HG03196 (cell line): ENCODE data around the gene CENPU.
"Not testable (repeated sequence)": the region's sequence is repeated elsewhere in the genome, so short reads cannot be mapped to it uniquely, and the experiment has no call there.

Experiments
- ATAC-seq: cut with Tn5 transposase; IDR thresholded peaks from one replicate; pipeline ENCODE4 v1.9.1; 2021; ENCODE audit not compliant: unreplicated experiment

Gene CENPU, protein sequence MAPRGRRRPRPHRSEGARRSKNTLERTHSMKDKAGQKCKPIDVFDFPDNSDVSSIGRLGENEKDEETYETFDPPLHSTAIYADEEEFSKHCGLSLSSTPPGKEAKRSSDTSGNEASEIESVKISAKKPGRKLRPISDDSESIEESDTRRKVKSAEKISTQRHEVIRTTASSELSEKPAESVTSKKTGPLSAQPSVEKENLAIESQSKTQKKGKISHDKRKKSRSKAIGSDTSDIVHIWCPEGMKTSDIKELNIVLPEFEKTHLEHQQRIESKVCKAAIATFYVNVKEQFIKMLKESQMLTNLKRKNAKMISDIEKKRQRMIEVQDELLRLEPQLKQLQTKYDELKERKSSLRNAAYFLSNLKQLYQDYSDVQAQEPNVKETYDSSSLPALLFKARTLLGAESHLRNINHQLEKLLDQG

DNA sequence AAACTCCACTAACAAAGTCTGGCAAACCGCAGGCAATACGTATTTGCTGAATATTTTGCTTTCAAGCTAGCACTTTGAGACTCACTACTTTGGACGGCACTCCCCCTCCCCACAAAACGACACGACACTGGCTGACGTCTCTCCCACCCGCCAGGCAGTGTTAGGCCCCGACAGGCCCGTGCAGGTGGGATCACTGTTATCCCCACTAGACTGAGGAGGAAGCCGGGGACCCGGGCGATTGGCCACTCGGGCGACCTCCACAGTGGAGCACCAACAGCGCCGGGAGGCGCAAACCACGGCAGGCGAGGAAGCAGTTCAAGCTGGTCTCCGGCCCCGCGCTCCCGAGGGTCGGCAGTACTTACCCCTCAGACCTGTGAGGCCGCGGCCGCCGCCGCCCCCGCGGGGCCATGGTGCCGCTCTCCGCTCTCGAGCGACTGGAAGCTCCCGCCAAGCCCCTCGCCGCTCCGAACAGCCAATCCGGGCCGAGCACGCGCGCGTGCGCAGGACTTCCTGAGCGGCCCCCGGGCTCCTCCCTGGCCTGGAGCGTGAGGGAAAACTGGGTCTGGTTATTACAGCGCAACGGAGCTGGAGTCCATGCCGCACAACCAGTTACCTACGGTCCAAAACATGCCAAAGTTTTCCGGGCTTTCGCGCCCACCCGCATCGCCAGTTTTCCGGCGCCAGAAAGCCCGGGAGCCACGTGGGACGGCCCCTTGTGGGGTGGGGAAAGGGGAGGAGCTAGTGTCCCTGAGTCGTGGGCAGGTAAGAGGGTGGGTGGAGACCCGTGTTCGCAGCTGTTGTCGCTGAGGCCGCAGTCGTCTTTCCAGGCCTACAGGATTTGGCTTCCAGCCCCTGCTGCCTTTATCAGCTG is at the start of gene CENPU:
Gene CENPU (minus strand): TSS at position 443 of the 871 bp plus-strand sequence. CDS start 34 bp downstream, at position 409.
- ATAC-seq = peak; percentile 95

DNA sequence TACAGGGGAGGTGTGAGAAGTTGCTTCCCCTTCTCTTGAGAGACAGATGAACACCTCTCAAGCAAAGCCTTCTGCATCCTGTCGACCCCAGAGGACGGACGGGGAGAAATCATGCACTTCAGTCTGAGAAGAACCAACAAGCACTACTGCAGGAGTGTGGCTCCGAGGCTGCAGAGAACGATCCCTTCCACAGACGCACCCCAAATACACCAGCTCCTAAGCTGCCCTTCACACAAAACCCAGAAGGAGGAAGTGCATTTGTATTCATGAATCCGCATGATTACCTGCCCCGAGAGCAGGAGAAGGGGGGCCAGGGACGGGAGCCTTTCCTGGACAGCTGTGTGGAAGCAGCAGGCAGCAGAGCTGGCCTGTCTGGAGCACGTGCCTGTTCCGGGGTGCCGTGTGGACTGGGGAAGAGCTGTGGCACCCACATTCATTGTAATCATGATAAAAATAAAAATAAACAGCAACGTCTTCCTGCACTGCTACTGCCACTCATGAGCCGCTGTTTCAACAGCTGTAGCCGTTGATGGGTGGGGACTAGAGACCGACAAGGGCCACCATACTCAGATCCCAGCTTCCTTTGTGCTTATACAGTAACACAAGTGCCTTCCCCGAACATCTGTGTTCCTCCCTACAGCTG is 49.0 kb upstream of the CENPU start:
- no peak for ATAC-seq

DNA sequence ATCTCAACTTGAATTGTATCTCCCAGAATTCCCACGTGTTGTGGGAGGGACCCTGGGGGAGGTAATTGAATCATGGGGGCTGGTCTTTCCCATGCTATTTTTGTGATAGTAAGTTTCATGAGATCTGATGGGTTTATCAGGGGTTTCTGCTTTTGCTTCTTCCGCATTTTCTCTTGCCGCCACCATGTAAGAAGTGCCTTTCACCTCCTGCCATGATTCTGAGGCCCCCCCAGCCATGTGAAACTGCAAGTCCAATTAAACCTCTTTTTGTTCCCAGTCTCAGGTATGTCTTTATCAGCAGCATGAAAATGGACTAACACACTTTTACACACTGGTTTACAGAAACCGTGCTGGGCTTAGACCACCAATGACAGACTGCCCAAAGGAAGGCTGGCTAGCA is 45.3 kb upstream of the CENPU start:
- ATAC-seq = not testable (repeated sequence)

DNA sequence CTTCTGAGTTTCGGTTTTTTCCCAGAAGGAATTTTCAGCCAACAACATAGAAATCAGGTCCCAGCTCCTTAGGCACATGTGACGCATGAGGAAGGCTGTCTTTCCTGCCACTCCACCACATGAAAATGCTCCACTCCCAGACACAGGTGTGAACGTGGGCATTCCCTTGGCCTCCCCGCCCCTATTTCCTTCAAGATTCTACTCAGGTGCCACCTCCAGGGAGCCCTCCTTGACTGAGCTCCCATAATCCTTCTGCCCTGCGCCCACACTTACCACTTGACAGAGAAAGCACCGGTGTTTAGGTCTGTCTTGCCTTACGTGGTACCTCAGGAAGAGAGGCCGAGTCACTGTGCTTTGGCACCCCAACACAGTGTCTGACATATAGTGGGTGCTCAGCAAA is 44.4 kb upstream of the CENPU start:
- no peak for ATAC-seq

DNA sequence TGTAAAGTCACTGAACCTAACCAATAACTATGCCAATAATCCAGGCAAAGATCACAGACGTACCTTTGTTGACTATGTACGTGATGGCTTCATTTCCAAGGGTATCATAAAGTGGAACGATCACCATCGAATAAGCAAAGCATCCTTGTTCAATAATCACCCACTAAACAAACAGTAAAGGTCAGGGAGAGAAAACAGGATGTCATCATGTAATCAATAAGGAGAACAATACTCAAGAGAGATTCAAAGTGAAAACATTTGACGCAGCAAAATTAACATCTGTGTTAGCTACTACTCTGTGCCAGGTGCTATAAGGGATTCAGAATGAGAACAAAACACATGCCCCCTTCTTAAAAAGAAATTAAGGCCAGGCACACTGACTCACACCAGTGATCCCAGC is 42.9 kb upstream of the CENPU start:
- no peak for ATAC-seq

DNA sequence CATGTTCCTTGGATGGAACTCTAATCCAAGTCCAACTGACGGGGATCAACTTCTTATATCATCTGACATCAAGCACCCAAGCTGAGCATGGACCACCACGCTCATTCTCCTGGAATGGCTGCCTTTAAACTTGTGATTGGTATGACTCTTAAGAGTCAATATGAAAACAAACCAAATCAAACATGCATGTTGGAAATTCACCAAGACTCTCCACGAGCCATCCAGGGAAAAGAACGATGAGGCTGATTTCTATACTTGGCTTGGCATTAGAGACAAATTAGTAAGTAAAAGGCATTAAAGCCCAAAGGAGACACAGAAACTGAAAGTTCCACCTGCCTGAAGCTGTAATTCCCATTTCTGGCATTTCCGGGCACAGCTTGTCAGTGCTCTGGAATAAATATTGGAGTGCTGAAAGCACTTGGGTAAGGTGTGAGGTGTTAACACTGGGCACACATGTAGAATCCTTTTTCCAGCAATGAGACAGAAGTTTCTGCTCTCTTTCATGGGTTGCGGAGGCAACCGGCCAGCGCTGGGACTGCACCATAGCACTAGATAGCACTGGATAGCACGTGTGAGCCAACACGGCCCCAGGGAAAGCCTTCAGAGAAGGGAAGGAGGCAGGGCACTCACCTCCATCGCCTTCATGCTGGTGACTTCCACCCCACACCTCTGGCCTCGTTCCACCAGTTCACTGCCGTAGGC is 42.1 kb upstream of the CENPU start:
- ATAC-seq = no peak

DNA sequence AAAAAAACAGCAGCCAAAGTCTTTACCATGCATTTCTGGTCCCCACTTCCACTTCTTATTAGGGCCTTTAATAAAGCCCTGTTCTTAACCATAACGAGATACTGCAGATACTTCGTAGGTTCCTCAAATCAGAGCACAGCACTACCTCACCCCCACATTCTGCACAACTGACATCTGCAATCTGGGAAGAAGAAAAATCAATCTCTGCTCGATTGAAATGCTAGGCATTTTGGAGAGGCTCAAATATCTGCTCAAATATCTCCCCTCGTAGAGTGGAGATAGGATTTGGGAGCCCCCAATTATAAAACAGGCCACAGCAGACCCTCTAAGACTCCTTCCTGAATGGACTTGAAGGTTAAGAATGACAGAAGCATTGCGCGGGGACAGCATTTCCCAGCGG is 40.3 kb upstream of the CENPU start:
- ATAC-seq = no peak

DNA sequence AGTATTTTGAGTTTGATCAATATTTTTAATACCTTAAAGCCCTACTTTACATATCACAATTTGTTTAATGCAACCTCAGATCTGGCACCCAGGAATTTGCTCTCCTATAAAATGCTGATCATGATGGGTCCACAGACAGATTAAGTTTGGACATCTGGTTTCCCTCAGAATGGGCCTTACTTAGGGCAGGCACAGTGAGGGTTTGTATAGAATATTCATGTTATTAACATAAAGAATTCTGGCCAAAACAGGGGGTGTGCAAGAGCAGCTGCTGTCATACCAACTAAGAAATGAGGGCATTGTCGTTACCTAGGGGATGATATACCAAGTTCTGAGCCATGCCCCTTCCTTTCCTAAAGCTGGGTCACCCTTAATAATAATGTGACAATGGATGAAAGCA is 37.5 kb upstream of the CENPU start:
- ATAC-seq = no peak

DNA sequence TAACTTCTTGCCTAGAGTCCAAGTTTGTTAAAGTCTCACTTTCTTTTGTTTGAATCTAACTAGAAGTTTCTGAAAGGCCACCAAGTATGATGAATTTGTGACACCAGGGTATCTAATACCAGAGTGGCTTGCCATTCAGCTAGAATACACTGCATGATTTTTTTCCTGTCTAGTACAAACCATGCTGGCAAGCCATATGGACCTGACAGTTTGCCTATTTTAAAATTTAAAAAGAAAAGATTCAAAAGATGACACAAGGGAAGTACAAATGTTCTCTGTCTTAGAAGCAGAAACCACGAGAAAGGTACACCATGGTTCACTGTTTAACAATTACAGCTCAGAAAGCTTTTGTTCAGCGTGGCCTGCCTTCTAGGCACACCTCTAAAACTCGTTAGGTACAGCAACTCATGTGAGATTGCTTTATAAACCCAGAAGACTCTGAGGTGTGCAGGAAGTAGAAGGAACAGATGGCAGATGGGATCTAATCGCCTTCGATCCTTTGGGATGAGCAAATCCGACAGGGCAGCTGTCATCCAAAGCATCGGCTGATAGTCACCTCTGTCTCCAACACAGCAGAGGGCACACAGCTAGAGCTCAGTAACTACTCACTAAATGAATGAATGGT is 35.4 kb upstream of the CENPU start:
- no peak for ATAC-seq

DNA sequence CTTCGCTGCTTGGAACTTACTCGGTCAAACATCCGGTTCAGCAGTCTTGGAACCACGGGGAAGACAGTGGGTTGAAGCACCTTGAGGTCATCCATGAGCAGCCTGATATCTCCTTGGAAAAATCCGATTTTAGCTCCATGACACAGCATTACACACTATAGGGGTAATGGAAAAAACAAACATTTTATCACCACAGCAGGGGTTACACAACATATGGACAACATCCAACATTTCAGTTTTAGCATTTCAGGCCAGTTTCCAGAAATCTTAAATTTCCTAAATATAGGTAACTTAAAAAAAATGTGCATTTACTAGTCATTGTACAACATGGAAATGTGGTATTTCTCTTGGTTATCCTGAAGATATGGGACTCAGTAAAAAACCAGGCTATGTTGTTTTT is 34.4 kb upstream of the CENPU start:
- ATAC-seq = no peak

DNA sequence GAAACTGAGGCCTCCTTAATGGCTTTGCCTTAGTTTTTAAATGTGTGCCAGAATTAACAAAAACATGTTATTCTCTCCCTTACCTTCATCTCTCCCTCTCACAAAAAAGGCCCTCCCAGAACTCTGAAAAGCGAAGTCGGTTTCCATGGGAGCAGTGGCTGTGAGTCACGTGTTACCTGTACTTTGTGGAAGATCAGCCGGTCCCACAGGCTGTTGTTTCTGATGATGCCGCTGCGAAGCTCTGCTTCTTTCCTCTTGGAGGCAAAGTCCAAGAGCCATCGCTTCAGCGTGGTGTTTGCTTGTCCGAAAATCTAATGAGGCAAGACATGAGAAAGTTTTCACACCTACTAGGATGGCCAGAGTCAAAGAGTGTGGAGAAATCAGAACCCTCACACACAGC is 32.5 kb upstream of the CENPU start:
- no peak for ATAC-seq

DNA sequence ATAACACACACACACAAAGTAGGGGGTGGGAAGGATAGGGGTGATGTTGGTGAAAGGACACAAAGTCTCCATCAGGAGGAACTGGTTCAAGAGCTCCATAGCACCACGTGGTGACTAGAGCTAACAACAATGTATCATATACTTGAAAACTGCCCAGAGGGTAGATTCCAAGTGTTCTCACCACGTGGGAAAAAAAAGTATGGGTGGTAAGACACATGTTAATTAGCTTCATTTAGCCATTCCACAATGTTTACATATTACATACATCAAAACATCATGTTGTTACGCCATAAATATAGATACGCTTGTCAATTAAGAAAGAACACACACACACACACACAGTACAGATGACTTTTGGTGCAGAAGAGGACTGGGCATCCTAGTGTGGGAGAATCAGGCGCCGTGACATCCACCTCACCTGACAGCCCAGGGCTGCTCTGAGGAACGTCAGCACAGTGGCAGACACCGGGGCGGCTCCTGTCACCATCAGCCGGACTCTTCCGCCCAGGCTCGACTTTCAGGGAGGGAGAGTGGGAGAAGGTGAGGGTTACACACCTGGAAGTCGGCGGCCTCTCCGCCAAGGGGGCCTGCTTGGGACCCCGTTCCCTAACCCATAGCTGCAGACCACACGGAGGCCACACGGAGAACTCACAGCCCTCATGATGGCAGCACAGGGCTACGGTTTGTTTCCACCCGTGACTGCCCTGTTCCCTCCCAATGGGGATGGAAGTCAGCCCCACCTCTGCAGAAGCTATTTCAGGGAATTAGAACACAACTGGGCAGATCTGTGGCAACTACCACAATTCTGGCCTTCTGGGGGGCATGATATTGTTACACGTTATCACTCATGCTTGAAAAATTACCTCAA is 31.8 kb upstream of the CENPU start:
- no peak for ATAC-seq

DNA sequence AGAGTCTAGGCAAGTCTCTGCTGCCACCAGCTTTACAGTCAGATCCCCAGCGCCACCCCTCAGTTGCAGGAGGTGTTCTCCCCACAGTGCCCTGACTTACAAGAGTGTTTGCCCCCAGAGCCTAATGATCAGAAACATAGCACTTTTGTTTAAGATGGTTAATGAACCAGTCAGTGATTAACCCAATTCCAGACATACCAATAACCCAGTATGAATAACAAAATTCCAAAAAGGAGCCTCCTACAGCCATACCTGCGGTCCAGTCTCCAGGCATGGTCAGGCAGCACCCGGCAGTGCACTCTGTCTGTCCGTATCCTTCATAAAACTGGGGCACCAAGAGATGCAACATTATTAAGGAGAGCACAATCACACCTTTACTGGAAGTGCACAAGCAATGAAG is 30.7 kb upstream of the CENPU start:
- no peak for ATAC-seq

DNA sequence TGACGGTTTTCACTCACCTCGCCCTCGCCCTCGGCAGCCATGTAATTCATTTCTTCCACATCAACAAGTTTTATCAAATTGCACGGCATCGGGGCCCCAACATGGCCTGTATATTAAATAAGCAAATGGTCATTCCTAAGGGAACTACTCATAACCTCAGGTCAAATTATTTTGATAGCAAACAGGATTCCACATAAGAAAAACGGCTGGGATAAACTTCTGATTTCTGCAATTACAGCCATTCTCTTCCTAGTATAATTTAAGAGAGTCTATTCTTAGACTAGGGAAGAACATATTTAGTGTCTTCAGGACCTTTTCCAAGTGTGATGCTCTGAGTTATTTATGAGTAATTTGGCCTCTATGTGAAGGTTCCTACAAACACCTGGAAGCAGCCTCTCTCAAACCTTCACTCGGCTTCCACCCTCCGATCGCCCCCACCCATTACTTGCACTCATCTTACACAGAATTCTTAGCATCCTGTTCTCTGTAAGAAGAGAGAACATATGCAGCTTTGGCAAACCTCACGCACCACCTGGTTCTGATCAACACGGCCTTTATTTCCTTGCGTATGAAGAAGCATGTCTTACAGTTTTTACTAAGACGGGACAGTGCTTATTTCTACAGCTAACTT is 29.4 kb upstream of the CENPU start:
- no peak for ATAC-seq

DNA sequence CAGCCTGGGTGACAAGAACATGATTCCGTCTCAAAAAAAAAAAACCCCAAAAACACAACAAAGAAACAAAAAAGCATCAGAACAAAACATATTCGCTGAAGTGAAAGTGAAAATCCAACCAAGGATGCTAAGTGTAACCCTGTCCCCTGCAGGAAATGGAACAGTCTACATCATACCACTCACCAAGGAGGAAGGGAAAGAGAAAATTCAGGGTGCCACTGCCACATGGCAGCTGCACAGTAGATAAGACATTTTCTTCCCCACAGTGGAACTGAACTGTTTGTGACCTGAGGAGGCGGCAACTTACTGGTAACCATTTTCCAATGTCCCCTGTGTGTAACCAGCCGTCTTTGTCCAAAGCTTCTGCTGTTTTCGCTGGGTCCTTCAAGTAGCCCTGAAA is 28.2 kb upstream of the CENPU start:
- ATAC-seq = peak; percentile 83

DNA sequence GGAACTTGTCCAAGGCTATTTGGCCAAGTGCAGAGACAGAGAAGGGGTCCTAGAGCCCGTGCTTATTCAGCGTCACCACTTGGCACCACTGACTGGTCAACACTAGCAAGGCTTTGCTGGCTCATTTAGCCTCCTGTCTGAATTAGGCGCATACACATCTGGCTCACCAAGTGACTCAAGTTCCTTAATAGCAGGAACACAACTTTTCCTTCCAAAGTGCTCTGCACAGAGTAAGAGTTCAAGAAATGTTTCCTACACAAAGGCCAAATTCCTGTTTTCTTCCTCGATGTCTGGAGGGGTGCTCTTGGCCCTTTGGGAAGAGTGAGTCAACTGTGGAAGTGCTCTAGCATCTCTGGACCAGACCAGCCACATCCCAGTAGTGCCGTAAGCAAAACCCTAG is 26.8 kb upstream of the CENPU start:
- ATAC-seq = no peak

DNA sequence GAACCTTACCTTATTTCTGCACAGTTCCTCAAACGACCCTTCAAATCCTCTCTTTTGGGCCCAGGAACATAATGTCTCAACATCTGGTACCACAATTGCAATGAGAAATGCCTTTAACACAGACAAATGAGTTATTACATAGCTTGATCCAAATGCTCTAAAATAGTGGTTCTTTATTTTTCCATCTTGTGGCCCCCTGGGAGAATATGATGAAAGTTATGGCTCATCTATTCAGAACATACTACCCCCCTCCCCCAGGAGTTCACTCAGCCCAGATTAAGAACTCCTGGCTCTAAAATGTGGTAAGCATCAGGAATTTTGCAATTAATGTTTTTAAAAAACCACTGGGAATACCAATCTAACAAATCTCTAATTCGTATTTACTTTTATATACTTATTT is 23.9 kb upstream of the CENPU start:
- no peak for ATAC-seq

DNA sequence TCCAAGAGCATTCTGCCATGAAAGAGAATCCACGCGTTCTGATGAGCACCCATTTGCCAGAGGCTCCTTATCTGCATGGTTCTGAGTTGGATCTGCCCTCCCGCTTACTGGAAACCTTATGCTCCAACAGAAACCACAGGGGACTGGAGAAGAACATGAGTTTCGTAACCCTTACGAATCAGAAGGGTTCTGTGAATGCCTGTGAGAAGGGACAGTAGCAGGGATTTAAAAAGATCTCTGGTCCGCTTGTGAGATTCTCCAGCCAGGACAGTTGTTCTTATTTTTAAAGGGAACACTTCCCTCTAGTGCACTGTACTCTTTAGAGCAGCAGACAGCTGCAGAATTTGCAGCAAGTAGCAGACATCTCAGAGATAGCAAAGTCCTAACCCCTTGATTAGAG is 22.5 kb upstream of the CENPU start:
- no peak for ATAC-seq

DNA sequence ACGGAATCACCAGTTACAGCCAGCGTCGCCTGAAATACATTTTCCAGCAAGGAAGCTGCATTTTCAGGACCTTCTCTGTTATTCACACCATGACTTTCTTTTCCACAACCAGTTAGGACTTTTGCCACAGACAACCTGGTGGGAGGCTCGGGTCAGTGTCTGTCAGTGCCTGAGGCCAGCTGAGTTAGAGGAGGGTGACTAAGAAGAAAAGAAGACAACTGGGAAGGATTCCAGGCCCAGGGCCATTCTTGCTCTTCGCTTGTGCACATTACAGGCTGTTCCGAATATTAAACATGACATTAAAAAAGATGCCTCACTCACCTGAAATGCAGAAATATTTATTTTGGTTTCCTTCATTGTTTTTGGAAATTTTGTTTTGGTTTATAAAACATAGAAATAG is 21.4 kb upstream of the CENPU start:
- ATAC-seq = no peak
